IMR-90 (cell line): ENCODE measurements around the gene ARVCF. TPM values are rescaled to one million over a fixed set of nuclear protein-coding genes. Genes with fewer than 3 reads are reported as not detected.

Experiments used
- ATAC-seq: fragments of 200-7000 bp; cut with Tn5 transposase; 2 replicates; pipeline ENCODE4 v1.9.1; 2020; ENCODE audit warnings: low read depth, mild to moderate bottlenecking, moderate library complexity
- BruUV-seq: library from RNA; stranded (reverse); fragments of 400-500 nt; replicated peaks from 2 replicates; lab custom pipeline; 2021; lab: Mats Ljungman, UMichigan
- CTCF ChIA-PET: fragments of 300-600 bp; formaldehyde crosslinking; extraction: SDS; loops from one replicate; lab custom pipeline; 2021; ENCODE audit warnings: antibody characterized with exemption; lab: Yijun Ruan, JAX
- POLR2A ChIA-PET: fragments of 300-600 bp; sonication (Branson Sonifier 250); formaldehyde crosslinking; loops from one replicate; lab custom pipeline; 2022; ENCODE audit warnings: antibody characterized with exemption; ENCODE audit not compliant: unreplicated experiment; lab: Charles Lee
- DNase-seq: peaks from one replicate; pipeline ENCODE4 v3.0.0; 2013
- H2AFZ ChIP-seq: replicated peaks from 2 replicates; pipeline ENCODE3; 2013; ENCODE audit warnings: low read length, mild to moderate bottlenecking; ENCODE audit not compliant: poor library complexity
- H2AK5ac ChIP-seq: 2 replicates; pipeline ENCODE4 v1.6.1; 2013; ENCODE audit warnings: low read depth, low read length, inconsistent platforms
- H2AK9ac ChIP-seq: replicated peaks from 2 replicates; pipeline ENCODE3; 2013; ENCODE audit warnings: mild to moderate bottlenecking, low read depth, low read length, moderate library complexity; ENCODE audit not compliant: poor library complexity
- H2BK120ac ChIP-seq: 2 replicates; pipeline ENCODE4 v1.6.1; 2013; ENCODE audit warnings: low read depth, low read length, inconsistent platforms
- H2BK15ac ChIP-seq: 3 replicates; pipeline ENCODE4 v1.6.1; 2013; ENCODE audit warnings: low read depth, low read length, inconsistent platforms
- H2BK20ac ChIP-seq: 2 replicates; pipeline ENCODE4 v1.6.1; 2013; ENCODE audit warnings: low read depth, mild to moderate bottlenecking, inconsistent platforms, low read length, moderate library complexity
- H2BK5ac ChIP-seq: 2 replicates; pipeline ENCODE4 v1.6.1; 2013; ENCODE audit warnings: mild to moderate bottlenecking, low read depth, low read length, inconsistent platforms; ENCODE audit not compliant: poor library complexity, severe bottlenecking
- H3K14ac ChIP-seq: replicated peaks from 2 replicates; pipeline ENCODE4 v1.6.1; 2013; ENCODE audit warnings: low read depth, low read length, inconsistent platforms
- H3K18ac ChIP-seq: 2 replicates; pipeline ENCODE4 v1.6.1; 2013; ENCODE audit warnings: low read depth, low read length, control low read depth
- H3K23ac ChIP-seq: 2 replicates; pipeline ENCODE4 v1.6.1; 2013; ENCODE audit warnings: low read depth, low read length, inconsistent platforms
- H3K27ac ChIP-seq: 2 replicates; pipeline ENCODE4 v1.5.1; 2013; ENCODE audit warnings: mild to moderate bottlenecking, control low read depth, low read length; ENCODE audit not compliant: insufficient read depth
- H3K27me3 ChIP-seq: 2 replicates; pipeline ENCODE4 v1.6.1; 2013; ENCODE audit warnings: low read length; ENCODE audit not compliant: control insufficient read depth, insufficient read depth
- H3K36me3 ChIP-seq: 2 replicates; pipeline ENCODE4 v1.6.1; 2013; ENCODE audit warnings: low read length, mixed read lengths; ENCODE audit not compliant: control insufficient read depth, insufficient read depth
- H3K4ac ChIP-seq: 2 replicates; pipeline ENCODE4 v1.6.1; 2013; ENCODE audit warnings: low read depth, low read length, inconsistent platforms
- H3K4me1 ChIP-seq: 2 replicates; pipeline ENCODE4 v1.6.1; 2013; ENCODE audit warnings: low read length, mixed read lengths; ENCODE audit not compliant: control insufficient read depth, insufficient read depth
- H3K4me2 ChIP-seq: 2 replicates; pipeline ENCODE4 v1.6.1; 2013; ENCODE audit warnings: low read depth, mild to moderate bottlenecking, control low read depth, low read length, moderate library complexity
- H3K4me3 ChIP-seq: 2 replicates; pipeline ENCODE4 v1.5.1; 2013; ENCODE audit warnings: low read depth, mild to moderate bottlenecking, control low read depth, low read length, moderate library complexity; ENCODE audit not compliant: insufficient read depth
- H3K56ac ChIP-seq: 2 replicates; pipeline ENCODE4 v1.6.1; 2013; ENCODE audit warnings: low read length, inconsistent platforms; ENCODE audit not compliant: insufficient read depth; ENCODE audit errors: extremely low read depth
- H3K79me1 ChIP-seq, 2 experiments: 2 replicates each; pipeline ENCODE4 v1.6.1; 2013; ENCODE audit warnings: low read length in 2 of 2, inconsistent platforms in 1 of 2, low read depth in 1 of 2
- H3K9ac ChIP-seq: 2 replicates; pipeline ENCODE4 v1.6.1; 2013; ENCODE audit warnings: low read depth, low read length, control low read depth
- H3K9me1 ChIP-seq: 2 replicates; pipeline ENCODE4 v1.6.1; 2013; ENCODE audit warnings: low read length, inconsistent platforms; ENCODE audit not compliant: insufficient read depth
- H3K9me3 ChIP-seq: 2 replicates; pipeline ENCODE4 v1.6.1; 2013; ENCODE audit warnings: low read length; ENCODE audit not compliant: control insufficient read depth, insufficient read depth
- H4K20me1 ChIP-seq: 2 replicates; pipeline ENCODE4 v1.6.1; 2013; ENCODE audit warnings: low read length, inconsistent platforms; ENCODE audit not compliant: insufficient read depth
- H4K5ac ChIP-seq: 2 replicates; pipeline ENCODE4 v1.6.1; 2013; ENCODE audit warnings: mild to moderate bottlenecking, low read depth, low read length, control low read depth
- H4K8ac ChIP-seq, 2 experiments: 2 replicates each; pipeline ENCODE4 v1.6.1; 2013; ENCODE audit warnings: low read depth in 2 of 2, low read length in 2 of 2, control low read depth in 1 of 2, inconsistent platforms in 1 of 2
- H4K91ac ChIP-seq: 2 replicates; pipeline ENCODE4 v1.6.1; 2013; ENCODE audit warnings: low read depth, low read length, inconsistent platforms; ENCODE audit not compliant: insufficient read depth
- BHLHE40 ChIP-seq: fragments of 150-350 bp; IDR thresholded peaks from 2 replicates; pipeline ENCODE4 v1.6.1; 2016; ENCODE audit warnings: mild to moderate bottlenecking, low read depth, low read length
- CEBPB ChIP-seq: IDR thresholded peaks from 2 replicates; pipeline ENCODE4 v1.6.1; 2012; ENCODE audit warnings: low read depth, low read length, improper control_type of control experiment
- CHD1 ChIP-seq: IDR thresholded peaks from 2 replicates; pipeline ENCODE4 v1.6.1; 2012; ENCODE audit warnings: low read depth, low read length, improper control_type of control experiment
- FOS ChIP-seq: fragments of 150-350 bp; IDR thresholded peaks from 2 replicates; pipeline ENCODE4 v1.6.1; 2016; ENCODE audit warnings: low read depth, low read length
- MAFK ChIP-seq: IDR thresholded peaks from 2 replicates; pipeline ENCODE4 v1.6.1; 2012; ENCODE audit warnings: low read depth, low read length, improper control_type of control experiment
- MAZ ChIP-seq: IDR thresholded peaks from 2 replicates; pipeline ENCODE4 v1.6.1; 2012; ENCODE audit warnings: low read depth, mild to moderate bottlenecking, low read length, improper control_type of control experiment, moderate library complexity, borderline replicate concordance
- MXI1 ChIP-seq: IDR thresholded peaks from 2 replicates; pipeline ENCODE4 v1.6.1; 2012; ENCODE audit warnings: low read depth, mild to moderate bottlenecking, low read length, moderate library complexity, borderline replicate concordance
- NFE2L2 ChIP-seq: fragments of 150-350 bp; IDR thresholded peaks from 2 replicates; pipeline ENCODE4 v1.6.1; 2016; ENCODE audit warnings: low read depth, mild to moderate bottlenecking, low read length
- POLR2A ChIP-seq: IDR thresholded peaks from 2 replicates; pipeline ENCODE4 v1.6.1; 2012; ENCODE audit warnings: mild to moderate bottlenecking, low read depth, low read length
- RAD21 ChIP-seq: IDR thresholded peaks from 2 replicates; pipeline ENCODE4 v1.6.1; 2012; ENCODE audit warnings: low read length, improper control_type of control experiment
- RCOR1 ChIP-seq: IDR thresholded peaks from 2 replicates; pipeline ENCODE4 v1.6.1; 2012; ENCODE audit warnings: mild to moderate bottlenecking, low read length, improper control_type of control experiment; ENCODE audit not compliant: insufficient replicate concordance
- RFX5 ChIP-seq: IDR thresholded peaks from 2 replicates; pipeline ENCODE4 v1.8.0; 2012; ENCODE audit warnings: low read depth, mild to moderate bottlenecking, low read length, moderate library complexity
- SMC3 ChIP-seq: fragments of 150-350 bp; IDR thresholded peaks from 2 replicates; pipeline ENCODE4 v1.6.1; 2016; ENCODE audit warnings: low read depth, mild to moderate bottlenecking, antibody characterized with exemption, low read length, moderate library complexity
- WGBS, 2 experiments: methylation state at CpG; one replicate each; pipeline versions ENCODE4 v1.1.5 to v1.1.7; 2013; ENCODE audit warnings: missing lambda C conversion rate in 2 of 2; ENCODE audit not compliant: insufficient read length in 1 of 2; ENCODE audit errors: extremely low coverage in 2 of 2; 5-methylcytosine and 5-hydroxymethylcytosine counted together
- dilution Hi-C: fragments of 300-500 bp; cut with HindIII; formaldehyde crosslinking; loops from one replicate; pipeline ENCODE4 v1.14.3; 2018; ENCODE audit warnings: low sequenced_read_pairs; ENCODE audit not compliant: unreplicated experiment
- in situ Hi-C: fragments of 300-500 bp; cut with MboI; formaldehyde crosslinking; loops from 3 replicates; pipeline ENCODE4 v1.14.3; 2019; ENCODE audit warnings: low sequenced_read_pairs, inconsistent platforms, mixed read lengths
- intact Hi-C: fragments of 100-400 bp; cut with micrococcal nuclease; formaldehyde crosslinking; loops from 2 replicates; pipeline ENCODE4 v1.10.0; 2022
- polyA plus RNA-seq, 3 experiments: library from polyadenylated mRNA; depleted of rRNA; stranded (reverse); fragments of >200 nt; gene quantifications; 2 replicates each; pipeline ENCODE4 v1.2.3, GENCODE V29; 2012; ENCODE audit warnings: low replicate concordance in 1 of 3
- total RNA-seq: library from RNA; depleted of rRNA; stranded (reverse); fragments of >200 nt; gene quantifications from 2 replicates; pipeline ENCODE4 v1.2.3, GENCODE V29; 2012
- TF ChIP-seq, protein P1 (sequence below): fragments of 150-350 bp; IDR thresholded peaks from 2 replicates; pipeline ENCODE4 v1.6.1; 2017; ENCODE audit warnings: mild to moderate bottlenecking, antibody characterized with exemption, low read length, low read depth
- TF ChIP-seq, protein P2 (sequence below): fragments of 150-350 bp; IDR thresholded peaks from 2 replicates; pipeline ENCODE4 v1.6.1; 2016; ENCODE audit warnings: low read depth, mild to moderate bottlenecking, low read length, moderate library complexity, borderline replicate concordance
- TF ChIP-seq, protein P3 (sequence below): conservative IDR thresholded peaks from 2 replicates; pipeline ENCODE4 v1.5.1; 2012; ENCODE audit warnings: mild to moderate bottlenecking, low read depth, low read length, improper control_type of control experiment

Gene ARVCF
- total and polyA plus RNA-seq, 2 of the 4 experiments (the other 2 are of a cell fraction), result 8.6 to 14.1 TPM

DNA sequence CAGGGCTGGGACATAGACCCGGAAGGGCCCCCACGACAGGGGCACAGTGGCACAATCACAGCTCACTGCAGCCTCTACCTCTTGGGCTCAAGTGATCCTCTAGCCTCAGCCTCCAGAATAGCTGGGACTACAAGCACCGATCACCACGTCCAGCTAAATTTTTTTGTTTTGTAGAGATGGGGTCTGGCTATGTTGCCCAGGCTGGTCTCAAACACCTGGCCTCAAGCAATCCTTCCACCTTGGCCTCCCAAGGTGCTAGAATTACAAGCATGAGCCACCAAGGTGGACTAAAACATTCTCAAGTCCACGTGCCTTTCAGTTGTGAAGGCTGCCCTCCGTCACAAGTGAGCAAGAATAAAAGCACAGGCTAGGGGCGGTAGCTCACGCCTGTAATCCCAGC is 85.1 kb downstream of the ARVCF start:
- Histone ChIP-seq H3K4me1 (no peaks in the 10 kb centered on the region), H3K4me2 (no peak overlapping the region), H3K23ac (no peak overlapping the region), H3K4ac (no peak overlapping the region), H3K9me3 (peaks cover 9% of the 10 kb centered on the region), H3K9ac (no peak overlapping the region), H4K8ac (no peak overlapping the region), H4K20me1 (no peaks in the 10 kb centered on the region; the same call in 1 of the 2 replicates), H2AK9ac (no peak overlapping the region), H2AFZ (no peak overlapping the region), H3K14ac (no peak overlapping the region), H4K5ac (no peak overlapping the region), H3K4me3 (no peak overlapping the region), H3K27ac (no peak overlapping the region), H3K9me1 (peaks cover 15% of the 10 kb centered on the region), H2BK20ac (no peak overlapping the region), H3K18ac (no peak overlapping the region), H2BK120ac (no peak overlapping the region), H2BK5ac (no peak overlapping the region), H3K79me1 (peaks cover 17 to 18% of the 10 kb centered on the region in 2 experiments), H4K91ac (no peak overlapping the region), H3K27me3 (no peaks in the 10 kb centered on the region), H3K36me3 (peaks cover 10% of the 10 kb centered on the region), H3K56ac (no peak overlapping the region), H2AK5ac (no peak overlapping the region), H2BK15ac (no peak overlapping the region)
- dilution Hi-C loops (no loop called here), intact Hi-C loops (no loop called here), in situ Hi-C loops (no loop called here)
- no TSS peak for BruUV-seq
- ChIA-PET CTCF (no interaction called here), POLR2A (interaction anchor here (0.6 kb wide), 1 partner anchor 22 kb away, joined by 26 read pairs; no protein-coding TSS in a partner anchor)
- DNase-seq, result no peak
- ATAC-seq, result no peak
- no peak for TF ChIP-seq SMC3
- TF ChIP-seq, protein P1, sequence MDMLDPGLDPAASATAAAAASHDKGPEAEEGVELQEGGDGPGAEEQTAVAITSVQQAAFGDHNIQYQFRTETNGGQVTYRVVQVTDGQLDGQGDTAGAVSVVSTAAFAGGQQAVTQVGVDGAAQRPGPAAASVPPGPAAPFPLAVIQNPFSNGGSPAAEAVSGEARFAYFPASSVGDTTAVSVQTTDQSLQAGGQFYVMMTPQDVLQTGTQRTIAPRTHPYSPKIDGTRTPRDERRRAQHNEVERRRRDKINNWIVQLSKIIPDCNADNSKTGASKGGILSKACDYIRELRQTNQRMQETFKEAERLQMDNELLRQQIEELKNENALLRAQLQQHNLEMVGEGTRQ, result no peak
- TF ChIP-seq NFE2L2, result no peak
- no peak for TF ChIP-seq CHD1
- TF ChIP-seq RCOR1, result no peak
- no peak for TF ChIP-seq CEBPB
- no peak for TF ChIP-seq MXI1
- TF ChIP-seq FOS, result no peak
- TF ChIP-seq RFX5, result no peak
- TF ChIP-seq, protein P2, sequence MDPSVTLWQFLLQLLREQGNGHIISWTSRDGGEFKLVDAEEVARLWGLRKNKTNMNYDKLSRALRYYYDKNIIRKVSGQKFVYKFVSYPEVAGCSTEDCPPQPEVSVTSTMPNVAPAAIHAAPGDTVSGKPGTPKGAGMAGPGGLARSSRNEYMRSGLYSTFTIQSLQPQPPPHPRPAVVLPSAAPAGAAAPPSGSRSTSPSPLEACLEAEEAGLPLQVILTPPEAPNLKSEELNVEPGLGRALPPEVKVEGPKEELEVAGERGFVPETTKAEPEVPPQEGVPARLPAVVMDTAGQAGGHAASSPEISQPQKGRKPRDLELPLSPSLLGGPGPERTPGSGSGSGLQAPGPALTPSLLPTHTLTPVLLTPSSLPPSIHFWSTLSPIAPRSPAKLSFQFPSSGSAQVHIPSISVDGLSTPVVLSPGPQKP, result no peak
- no peak for TF ChIP-seq POLR2A
- no peak for TF ChIP-seq BHLHE40
- TF ChIP-seq, protein P3, sequence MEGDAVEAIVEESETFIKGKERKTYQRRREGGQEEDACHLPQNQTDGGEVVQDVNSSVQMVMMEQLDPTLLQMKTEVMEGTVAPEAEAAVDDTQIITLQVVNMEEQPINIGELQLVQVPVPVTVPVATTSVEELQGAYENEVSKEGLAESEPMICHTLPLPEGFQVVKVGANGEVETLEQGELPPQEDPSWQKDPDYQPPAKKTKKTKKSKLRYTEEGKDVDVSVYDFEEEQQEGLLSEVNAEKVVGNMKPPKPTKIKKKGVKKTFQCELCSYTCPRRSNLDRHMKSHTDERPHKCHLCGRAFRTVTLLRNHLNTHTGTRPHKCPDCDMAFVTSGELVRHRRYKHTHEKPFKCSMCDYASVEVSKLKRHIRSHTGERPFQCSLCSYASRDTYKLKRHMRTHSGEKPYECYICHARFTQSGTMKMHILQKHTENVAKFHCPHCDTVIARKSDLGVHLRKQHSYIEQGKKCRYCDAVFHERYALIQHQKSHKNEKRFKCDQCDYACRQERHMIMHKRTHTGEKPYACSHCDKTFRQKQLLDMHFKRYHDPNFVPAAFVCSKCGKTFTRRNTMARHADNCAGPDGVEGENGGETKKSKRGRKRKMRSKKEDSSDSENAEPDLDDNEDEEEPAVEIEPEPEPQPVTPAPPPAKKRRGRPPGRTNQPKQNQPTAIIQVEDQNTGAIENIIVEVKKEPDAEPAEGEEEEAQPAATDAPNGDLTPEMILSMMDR, result no peak
- no peak for TF ChIP-seq RAD21
- TF ChIP-seq MAZ, result no peak
- no peak for TF ChIP-seq MAFK
- WGBS, 2 experiments, result 100% methylated on average over 2 of the region's 8 CpGs; no CpG with 5 or more reads in 1 of the 2 experiments
